GM23338 (cell line): ENCODE measurements around the gene PRMT9. TPM values are rescaled to one million over a fixed set of nuclear protein-coding genes. Genes with fewer than 3 reads are reported as not detected.
A peak's percentile ranks its signal among the peaks of the same experiment; 100 is the strongest.

Experiments
- ATAC-seq: fragments of 200-7000 bp; cut with Tn5 transposase; 3 replicates; pipeline ENCODE4 v1.9.1; 2020
- DNase-seq: peaks from one replicate; pipeline ENCODE4 v3.0.0-alpha.2; 2015; ENCODE audit warnings: low spot score
- H2AFZ ChIP-seq: fragments of 200-600 bp; sonication (generic); 2 replicates; pipeline ENCODE4 v1.8.0; 2016; ENCODE audit warnings: antibody characterized with exemption, mild to moderate bottlenecking, moderate library complexity
- H3F3A ChIP-seq: fragments of 200-600 bp; sonication (generic); replicated peaks from 2 replicates; pipeline ENCODE4 v1.8.0; 2017; ENCODE audit warnings: antibody characterized with exemption, mixed run types, low read depth
- H3K27ac ChIP-seq: fragments of 200-600 bp; sonication (generic); 2 replicates; pipeline ENCODE4 v1.6.1; 2016; ENCODE audit warnings: low read depth
- H3K27me3 ChIP-seq: fragments of 200-600 bp; sonication (generic); 2 replicates; pipeline ENCODE4 v1.8.0; 2016; ENCODE audit warnings: mild to moderate bottlenecking, mixed run types, moderate library complexity; ENCODE audit not compliant: insufficient read depth
- H3K36me3 ChIP-seq: fragments of 200-600 bp; sonication (generic); 2 replicates; pipeline ENCODE4 v1.8.0; 2016; ENCODE audit warnings: mild to moderate bottlenecking; ENCODE audit not compliant: insufficient read depth
- H3K4me1 ChIP-seq: fragments of 200-600 bp; sonication (generic); 2 replicates; pipeline ENCODE4 v1.8.0; 2016; ENCODE audit warnings: mild to moderate bottlenecking, moderate library complexity; ENCODE audit not compliant: insufficient read depth
- H3K4me2 ChIP-seq: fragments of 200-600 bp; sonication (generic); 2 replicates; pipeline ENCODE4 v1.7.1; 2017; ENCODE audit warnings: mixed run types
- H3K4me3 ChIP-seq: fragments of 200-600 bp; sonication (generic); 2 replicates; pipeline ENCODE4 v1.6.1; 2016; ENCODE audit warnings: mixed run types
- H3K79me2 ChIP-seq: fragments of 200-600 bp; sonication (generic); replicated peaks from 2 replicates; pipeline ENCODE4 v1.8.0; 2017; ENCODE audit warnings: mild to moderate bottlenecking; ENCODE audit not compliant: insufficient read depth
- H3K9me2 ChIP-seq: fragments of 200-600 bp; sonication (generic); 2 replicates; pipeline ENCODE4 v1.8.0; 2017; ENCODE audit not compliant: insufficient read depth
- H4K20me1 ChIP-seq: fragments of 200-600 bp; sonication (generic); replicated peaks from 2 replicates; pipeline ENCODE4 v1.8.0; 2017; ENCODE audit warnings: mild to moderate bottlenecking; ENCODE audit not compliant: insufficient read depth
- H3K27ac Mint-ChIP-seq: 2 replicates; pipeline ENCODE4 v1.8.0; 2020; ENCODE audit warnings: inconsistent platforms, mild to moderate bottlenecking, moderate library complexity, mixed read lengths
- H3K27me3 Mint-ChIP-seq: 3 replicates; pipeline ENCODE4 v1.8.0; 2022; ENCODE audit warnings: low read depth, mild to moderate bottlenecking, moderate library complexity, mixed read lengths, inconsistent platforms; ENCODE audit not compliant: insufficient read depth, poor library complexity
- H3K36me3 Mint-ChIP-seq: 3 replicates; pipeline ENCODE4 v1.8.0; 2021; ENCODE audit warnings: low read depth, mild to moderate bottlenecking, inconsistent platforms, moderate library complexity, mixed read lengths
- H3K4me1 Mint-ChIP-seq: 3 replicates; pipeline ENCODE4 v1.8.0; 2020; ENCODE audit warnings: mild to moderate bottlenecking, inconsistent platforms, mixed read lengths
- H3K4me3 Mint-ChIP-seq: 3 replicates; pipeline ENCODE4 v1.8.0; 2021; ENCODE audit warnings: moderate library complexity, mild to moderate bottlenecking, inconsistent platforms, mixed read lengths
- H3K9me3 Mint-ChIP-seq: 3 replicates; pipeline ENCODE4 v1.8.0; 2020; ENCODE audit warnings: moderate library complexity, mild to moderate bottlenecking, inconsistent platforms, mixed read lengths
- CREB1 ChIP-seq: fragments of 250-450 bp; sonication (Bioruptor Pico); IDR thresholded peaks from 2 replicates; pipeline ENCODE4 v1.5.0; 2020; ENCODE audit warnings: low read depth, mild to moderate bottlenecking, moderate library complexity
- ETS1 ChIP-seq: IDR thresholded peaks from 2 replicates; pipeline ENCODE4 v1.6.1; 2016; ENCODE audit warnings: antibody characterized with exemption
- EZH2 ChIP-seq: fragments of 200-600 bp; sonication (generic); IDR thresholded peaks from one replicate; pipeline ENCODE4 v1.8.0; 2017; ENCODE audit warnings: antibody characterized with exemption, mild to moderate bottlenecking, low read depth; ENCODE audit not compliant: unreplicated experiment
- JUNB ChIP-seq: IDR thresholded peaks from one replicate; pipeline ENCODE4 v1.6.1; 2016; ENCODE audit warnings: antibody characterized with exemption; ENCODE audit not compliant: unreplicated experiment
- NANOG ChIP-seq: IDR thresholded peaks from 2 replicates; pipeline ENCODE4 v1.6.1; 2016; ENCODE audit warnings: antibody characterized with exemption, borderline replicate concordance
- POLR2AphosphoS5 ChIP-seq: IDR thresholded peaks from 2 replicates; pipeline ENCODE4 v1.6.1; 2016; ENCODE audit warnings: antibody characterized with exemption, low read depth
- REST ChIP-seq: IDR thresholded peaks from one replicate; pipeline ENCODE4 v1.6.1; 2018; ENCODE audit warnings: antibody characterized with exemption; ENCODE audit not compliant: unreplicated experiment
- STAT1 ChIP-seq: IDR thresholded peaks from one replicate; pipeline ENCODE4 v1.6.1; 2016; ENCODE audit warnings: antibody characterized with exemption; ENCODE audit not compliant: unreplicated experiment
- ZNF114 ChIP-seq: fragments of 250-450 bp; sonication (Bioruptor Pico); IDR thresholded peaks from 2 replicates; pipeline ENCODE4 v1.5.0; 2020; ENCODE audit warnings: mild to moderate bottlenecking, moderate library complexity
- ZNF331 ChIP-seq: fragments of 250-450 bp; sonication (Bioruptor Pico); IDR thresholded peaks from 2 replicates; pipeline ENCODE4 v1.5.0; 2020; ENCODE audit warnings: low read depth, mild to moderate bottlenecking, moderate library complexity
- long read RNA-seq: library from polyadenylated mRNA; unstranded; transcript quantifications from one replicate; pipeline ENCODE4 v2.0.0, GENCODE V29; 2020; ENCODE audit not compliant: unreplicated experiment
- polyA plus RNA-seq: library from polyadenylated mRNA; unstranded; fragments of >200 nt; fragmentation: Nextera tagmentation; extraction: Ambion mirVana; gene quantifications from 2 replicates; pipeline ENCODE4 v1.2.1, GENCODE V29; 2016
- total RNA-seq: library from RNA; depleted of rRNA; stranded (reverse); fragments of >200 nt; shearing (Covaris generic); gene quantifications from 2 replicates; pipeline ENCODE4 v1.2.3, GENCODE V29; 2014; rRNA removed
- TF ChIP-seq, protein P1 (sequence below): fragments of 250-450 bp; sonication (Bioruptor Pico); IDR thresholded peaks from 2 replicates; pipeline ENCODE4 v1.5.0; 2020; ENCODE audit warnings: mild to moderate bottlenecking, moderate library complexity

Gene PRMT9
- total RNA-seq (11.2 and 13.1 TPM in 2 replicates), polyA plus RNA-seq (6.4 and 7.6 TPM in 2 replicates)
- long read RNA-seq, partial matches to known transcripts, result 5 of 7 reads
- long read RNA-seq, other reads (novel, unspliced or antisense), result 1 of 7 reads

DNA sequence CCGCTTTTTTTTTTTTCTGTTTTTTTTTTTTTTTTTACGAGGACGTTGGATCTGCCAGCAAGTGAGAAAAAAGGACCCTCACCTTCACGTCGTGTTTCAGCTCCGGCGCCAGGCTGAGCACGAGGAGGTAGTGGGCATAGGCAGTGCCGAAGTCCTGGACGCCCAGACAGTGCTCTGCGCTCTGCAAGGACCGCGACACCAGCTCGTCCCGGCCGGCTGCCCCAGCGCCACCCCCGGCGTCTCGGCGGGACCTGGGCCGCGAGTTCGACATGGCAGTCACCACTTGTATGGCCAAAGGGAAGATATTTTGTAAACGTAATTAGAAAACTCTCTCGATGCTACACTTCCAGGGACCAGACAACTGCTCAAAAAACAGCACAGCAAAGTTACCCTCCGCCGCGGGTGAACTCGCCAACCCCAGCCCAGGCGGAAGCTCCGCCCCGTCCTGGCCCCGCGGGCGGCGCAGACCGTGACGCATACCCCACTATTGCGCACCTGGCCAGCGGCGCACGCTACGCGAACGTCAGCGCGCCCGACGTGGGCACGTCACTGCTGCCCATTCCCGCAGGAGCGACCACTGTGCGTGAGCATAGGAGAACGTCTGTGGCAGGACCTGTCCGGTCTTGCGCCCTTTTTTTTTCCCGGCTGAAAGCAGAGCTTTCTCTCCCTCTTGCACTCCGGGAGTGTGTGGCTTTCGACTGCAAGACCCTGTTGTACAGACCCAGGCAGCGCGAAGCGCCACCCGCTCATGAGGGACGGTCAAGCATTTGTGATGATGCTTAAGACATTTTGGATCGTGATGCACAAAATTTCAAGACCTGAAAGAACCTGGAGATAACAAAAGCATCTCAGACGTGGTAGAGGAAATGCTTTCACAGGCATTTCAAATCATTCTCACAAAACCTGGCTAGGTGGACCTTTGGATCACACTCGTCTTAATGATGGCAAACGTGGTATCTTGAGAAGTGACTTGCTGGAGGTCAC, at the start of gene PRMT9:
PRMT9 (minus strand) TSS at position 447 of the 984 bp plus-strand sequence; CDS start at position 271, 176 bp downstream.
- Histone ChIP-seq H4K20me1 (no peaks in the 10 kb centered on the region), H3K36me3 (no peaks in the 10 kb centered on the region), H2AFZ (peak within 1 kb of the TSS; percentile 99), H3K79me2 (peaks cover 32% of the 10 kb centered on the region), H3K4me1 (peaks cover 22% of the 10 kb centered on the region), H3K4me2 (peak within 1 kb of the TSS; percentile 93), H3K27ac (peak within 1 kb of the TSS; percentile 82), H3F3A (no peaks in the 10 kb centered on the region), H3K9me2 (peaks cover 5% of the 10 kb centered on the region; the same call in 1 of the 2 replicates), H3K27me3 (no peaks in the 10 kb centered on the region), H3K4me3 (peak within 1 kb of the TSS; percentile 81)
- peak within 1 kb of the TSS; percentile 82 for H3K4me3 Mint-ChIP-seq
- H3K4me1 Mint-ChIP-seq, result peaks cover 13% of the 10 kb centered on the region
- peaks cover under 1% of the 10 kb centered on the region for H3K36me3 Mint-ChIP-seq
- no peaks in the 10 kb centered on the region for H3K9me3 Mint-ChIP-seq
- ATAC-seq (peak; percentile 93), DNase-seq (peak; percentile 86)
- H3K27me3 Mint-ChIP-seq, result peaks cover 8% of the 10 kb centered on the region
- peak within 1 kb of the TSS; percentile 94 for H3K27ac Mint-ChIP-seq
- no peak for TF ChIP-seq JUNB
- TF ChIP-seq ZNF114 (CRISPR knock-in tag), result no peak
- TF ChIP-seq ETS1, result peak; percentile 54; the same call in 1 of the 2 replicates
- TF ChIP-seq NANOG, result no peak
- no peak for TF ChIP-seq EZH2
- no peak for TF ChIP-seq STAT1
- TF ChIP-seq POLR2AphosphoS5, result peak; percentile 98
- TF ChIP-seq, protein P1, sequence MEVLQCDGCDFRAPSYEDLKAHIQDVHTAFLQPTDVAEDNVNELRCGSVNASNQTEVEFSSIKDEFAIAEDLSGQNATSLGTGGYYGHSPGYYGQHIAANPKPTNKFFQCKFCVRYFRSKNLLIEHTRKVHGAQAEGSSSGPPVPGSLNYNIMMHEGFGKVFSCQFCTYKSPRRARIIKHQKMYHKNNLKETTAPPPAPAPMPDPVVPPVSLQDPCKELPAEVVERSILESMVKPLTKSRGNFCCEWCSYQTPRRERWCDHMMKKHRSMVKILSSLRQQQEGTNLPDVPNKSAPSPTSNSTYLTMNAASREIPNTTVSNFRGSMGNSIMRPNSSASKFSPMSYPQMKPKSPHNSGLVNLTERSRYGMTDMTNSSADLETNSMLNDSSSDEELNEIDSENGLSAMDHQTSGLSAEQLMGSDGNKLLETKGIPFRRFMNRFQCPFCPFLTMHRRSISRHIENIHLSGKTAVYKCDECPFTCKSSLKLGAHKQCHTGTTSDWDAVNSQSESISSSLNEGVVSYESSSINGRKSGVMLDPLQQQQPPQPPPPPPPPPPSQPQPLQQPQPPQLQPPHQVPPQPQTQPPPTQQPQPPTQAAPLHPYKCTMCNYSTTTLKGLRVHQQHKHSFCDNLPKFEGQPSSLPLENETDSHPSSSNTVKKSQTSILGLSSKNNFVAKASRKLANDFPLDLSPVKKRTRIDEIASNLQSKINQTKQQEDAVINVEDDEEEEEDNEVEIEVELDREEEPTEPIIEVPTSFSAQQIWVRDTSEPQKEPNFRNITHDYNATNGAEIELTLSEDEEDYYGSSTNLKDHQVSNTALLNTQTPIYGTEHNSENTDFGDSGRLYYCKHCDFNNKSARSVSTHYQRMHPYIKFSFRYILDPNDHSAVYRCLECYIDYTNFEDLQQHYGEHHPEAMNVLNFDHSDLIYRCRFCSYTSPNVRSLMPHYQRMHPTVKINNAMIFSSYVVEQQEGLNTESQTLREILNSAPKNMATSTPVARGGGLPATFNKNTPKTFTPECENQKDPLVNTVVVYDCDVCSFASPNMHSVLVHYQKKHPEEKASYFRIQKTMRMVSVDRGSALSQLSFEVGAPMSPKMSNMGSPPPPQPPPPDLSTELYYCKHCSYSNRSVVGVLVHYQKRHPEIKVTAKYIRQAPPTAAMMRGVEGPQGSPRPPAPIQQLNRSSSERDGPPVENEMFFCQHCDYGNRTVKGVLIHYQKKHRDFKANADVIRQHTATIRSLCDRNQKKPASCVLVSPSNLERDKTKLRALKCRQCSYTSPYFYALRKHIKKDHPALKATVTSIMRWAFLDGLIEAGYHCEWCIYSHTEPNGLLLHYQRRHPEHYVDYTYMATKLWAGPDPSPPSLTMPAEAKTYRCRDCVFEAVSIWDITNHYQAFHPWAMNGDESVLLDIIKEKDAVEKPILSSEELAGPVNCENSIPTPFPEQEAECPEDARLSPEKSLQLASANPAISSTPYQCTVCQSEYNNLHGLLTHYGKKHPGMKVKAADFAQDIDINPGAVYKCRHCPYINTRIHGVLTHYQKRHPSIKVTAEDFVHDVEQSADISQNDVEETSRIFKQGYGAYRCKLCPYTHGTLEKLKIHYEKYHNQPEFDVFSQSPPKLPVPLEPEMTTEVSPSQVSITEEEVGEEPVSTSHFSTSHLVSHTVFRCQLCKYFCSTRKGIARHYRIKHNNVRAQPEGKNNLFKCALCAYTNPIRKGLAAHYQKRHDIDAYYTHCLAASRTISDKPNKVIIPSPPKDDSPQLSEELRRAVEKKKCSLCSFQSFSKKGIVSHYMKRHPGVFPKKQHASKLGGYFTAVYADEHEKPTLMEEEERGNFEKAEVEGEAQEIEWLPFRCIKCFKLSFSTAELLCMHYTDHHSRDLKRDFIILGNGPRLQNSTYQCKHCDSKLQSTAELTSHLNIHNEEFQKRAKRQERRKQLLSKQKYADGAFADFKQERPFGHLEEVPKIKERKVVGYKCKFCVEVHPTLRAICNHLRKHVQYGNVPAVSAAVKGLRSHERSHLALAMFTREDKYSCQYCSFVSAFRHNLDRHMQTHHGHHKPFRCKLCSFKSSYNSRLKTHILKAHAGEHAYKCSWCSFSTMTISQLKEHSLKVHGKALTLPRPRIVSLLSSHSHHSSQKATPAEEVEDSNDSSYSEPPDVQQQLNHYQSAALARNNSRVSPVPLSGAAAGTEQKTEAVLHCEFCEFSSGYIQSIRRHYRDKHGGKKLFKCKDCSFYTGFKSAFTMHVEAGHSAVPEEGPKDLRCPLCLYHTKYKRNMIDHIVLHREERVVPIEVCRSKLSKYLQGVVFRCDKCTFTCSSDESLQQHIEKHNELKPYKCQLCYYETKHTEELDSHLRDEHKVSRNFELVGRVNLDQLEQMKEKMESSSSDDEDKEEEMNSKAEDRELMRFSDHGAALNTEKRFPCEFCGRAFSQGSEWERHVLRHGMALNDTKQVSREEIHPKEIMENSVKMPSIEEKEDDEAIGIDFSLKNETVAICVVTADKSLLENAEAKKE (CRISPR knock-in tag), result no peak
- TF ChIP-seq REST, result no peak
- peak; percentile 96 for TF ChIP-seq CREB1 (CRISPR knock-in tag)
- TF ChIP-seq ZNF331 (CRISPR knock-in tag), result no peak
